MM.1S (cell line): ENCODE data around the gene LDLRAD4.

Experiments
- DNase-seq: peaks from one replicate; pipeline ENCODE4 v3.0.0-alpha.2; 2015
- H2AFZ ChIP-seq: fragments of 300-600 bp; sonication (generic); 2 replicates; pipeline ENCODE4 v1.6.0; 2016; ENCODE audit warnings: antibody characterized with exemption, low read length
- H3F3A ChIP-seq: fragments of 300-600 bp; sonication (generic); 2 replicates; pipeline ENCODE4 v1.6.1; 2016; ENCODE audit warnings: mild to moderate bottlenecking, antibody characterized with exemption, low read length, moderate library complexity, mixed read lengths; ENCODE audit not compliant: insufficient read depth
- H3K27ac ChIP-seq: fragments of 300-600 bp; sonication (generic); 2 replicates; pipeline ENCODE4 v1.5.1; 2016; ENCODE audit warnings: mild to moderate bottlenecking, low read length
- H3K27me3 ChIP-seq: fragments of 300-600 bp; sonication (generic); replicated peaks from 2 replicates; pipeline ENCODE4 v1.6.0; 2016; ENCODE audit warnings: low read length; ENCODE audit not compliant: insufficient read depth
- H3K36me3 ChIP-seq: fragments of 300-600 bp; sonication (generic); replicated peaks from 2 replicates; pipeline ENCODE4 v1.6.1; 2016; ENCODE audit warnings: mild to moderate bottlenecking, low read length, mixed read lengths; ENCODE audit not compliant: insufficient read depth
- H3K4me1 ChIP-seq: fragments of 300-600 bp; sonication (generic); 2 replicates; pipeline ENCODE4 v1.6.1; 2016; ENCODE audit warnings: low read length, mixed read lengths
- H3K4me2 ChIP-seq: fragments of 300-600 bp; sonication (generic); 2 replicates; pipeline ENCODE4 v1.6.0; 2016; ENCODE audit warnings: low read depth, low read length
- H3K4me3 ChIP-seq: fragments of 300-600 bp; sonication (generic); 2 replicates; pipeline ENCODE4 v1.5.1; 2016; ENCODE audit warnings: low read length, mixed read lengths
- H3K79me2 ChIP-seq: fragments of 300-600 bp; sonication (generic); 2 replicates; pipeline ENCODE4 v1.6.1; 2016; ENCODE audit warnings: mixed run types, low read length, mixed read lengths
- H3K9ac ChIP-seq: fragments of 300-600 bp; sonication (generic); 2 replicates; pipeline ENCODE4 v1.6.1; 2016; ENCODE audit warnings: low read length, mixed read lengths
- H3K9me2 ChIP-seq: fragments of 300-600 bp; sonication (generic); replicated peaks from 2 replicates; pipeline ENCODE4 v1.6.1; 2016; ENCODE audit warnings: mild to moderate bottlenecking, low read length, mixed read lengths; ENCODE audit not compliant: insufficient read depth
- H3K9me3 ChIP-seq: fragments of 300-600 bp; sonication (generic); replicated peaks from 2 replicates; pipeline ENCODE4 v1.6.1; 2016; ENCODE audit warnings: mild to moderate bottlenecking, low read length, mixed read lengths; ENCODE audit not compliant: insufficient read depth
- H4K20me1 ChIP-seq: fragments of 300-600 bp; sonication (generic); 2 replicates; pipeline ENCODE4 v1.6.1; 2016; ENCODE audit warnings: mild to moderate bottlenecking, low read length, moderate library complexity, mixed read lengths; ENCODE audit not compliant: insufficient read depth
- CTCF ChIP-seq: fragments of 300-600 bp; sonication (generic); IDR thresholded peaks from 2 replicates; pipeline ENCODE4 v1.5.1; 2016; ENCODE audit warnings: antibody characterized with exemption, low read length, mixed read lengths
- EZH2 ChIP-seq: fragments of 300-600 bp; sonication (generic); optimal IDR thresholded peaks from 2 replicates; pipeline ENCODE3; 2017; ENCODE audit warnings: low read depth, mild to moderate bottlenecking, antibody characterized with exemption, low read length, mixed read lengths
- EZH2phosphoT487 ChIP-seq: fragments of 300-600 bp; sonication (generic); IDR thresholded peaks from 2 replicates; pipeline ENCODE4 v1.6.1; 2018; ENCODE audit warnings: antibody characterized with exemption, low read length

The LDLRAD4 gene

GRCh38 chr18:13428319-13428718 lies 209.8 kb downstream of the LDLRAD4 start:
- Histone ChIP-seq H3F3A (no peaks in the 10 kb centered on the region), H3K36me3 (no peaks in the 10 kb centered on the region), H3K27ac (no peak overlapping the region), H3K9ac (no peak overlapping the region), H2AFZ (no peak overlapping the region), H3K79me2 (no peaks in the 10 kb centered on the region), H3K4me3 (no peak overlapping the region), H3K9me3 (no peaks in the 10 kb centered on the region), H4K20me1 (no peaks in the 10 kb centered on the region), H3K4me2 (no peak overlapping the region), H3K4me1 (no peaks in the 10 kb centered on the region), H3K9me2 (no peaks in the 10 kb centered on the region), H3K27me3 (no peaks in the 10 kb centered on the region)
- TF ChIP-seq CTCF: no peak
- TF ChIP-seq EZH2phosphoT487: no peak
- no peak for TF ChIP-seq EZH2
- no peak for DNase-seq

GRCh38 chr18:13429016-13429415 lies 210.5 kb downstream of the LDLRAD4 start:
- Histone ChIP-seq H3K27ac (no peak overlapping the region), H3K9me3 (no peaks in the 10 kb centered on the region), H3K36me3 (no peaks in the 10 kb centered on the region), H2AFZ (no peak overlapping the region), H4K20me1 (no peaks in the 10 kb centered on the region), H3K79me2 (no peaks in the 10 kb centered on the region), H3K4me1 (no peaks in the 10 kb centered on the region), H3K9ac (no peak overlapping the region), H3K4me3 (no peak overlapping the region), H3K4me2 (no peak overlapping the region), H3K27me3 (no peaks in the 10 kb centered on the region), H3K9me2 (no peaks in the 10 kb centered on the region), H3F3A (no peaks in the 10 kb centered on the region)
- TF ChIP-seq CTCF (no peak), EZH2 (no peak), EZH2phosphoT487 (no peak)
- DNase-seq: no peak

GRCh38 chr18:13429884-13430510 lies 211.4 kb downstream of the LDLRAD4 start:
- Histone ChIP-seq H3K79me2 (no peaks in the 10 kb centered on the region), H2AFZ (no peak overlapping the region), H3K9me2 (no peaks in the 10 kb centered on the region), H4K20me1 (no peaks in the 10 kb centered on the region), H3K4me2 (no peak overlapping the region), H3K9me3 (no peaks in the 10 kb centered on the region), H3K36me3 (no peaks in the 10 kb centered on the region), H3K4me3 (no peak overlapping the region), H3F3A (no peaks in the 10 kb centered on the region), H3K27me3 (no peaks in the 10 kb centered on the region), H3K27ac (no peak overlapping the region), H3K4me1 (no peaks in the 10 kb centered on the region), H3K9ac (no peak overlapping the region)
- DNase-seq: no peak
- no peak for TF ChIP-seq CTCF
- no peak for TF ChIP-seq EZH2phosphoT487
- no peak for TF ChIP-seq EZH2
